GM20000 (cell line): ENCODE measurements around the gene YTHDF1.

ENCODE experiments used
- DNase-seq: peaks from one replicate; pipeline ENCODE4 v3.0.0; 2012; ENCODE audit warnings: low spot score
- TF ChIP-seq, protein P1 (sequence below): IDR thresholded peaks from 2 replicates; pipeline ENCODE4 v1.5.1; 2012; ENCODE audit warnings: mild to moderate bottlenecking, control low read depth; ENCODE audit errors: extremely low read depth, missing control alignments

The YTHDF1 gene

DNA sequence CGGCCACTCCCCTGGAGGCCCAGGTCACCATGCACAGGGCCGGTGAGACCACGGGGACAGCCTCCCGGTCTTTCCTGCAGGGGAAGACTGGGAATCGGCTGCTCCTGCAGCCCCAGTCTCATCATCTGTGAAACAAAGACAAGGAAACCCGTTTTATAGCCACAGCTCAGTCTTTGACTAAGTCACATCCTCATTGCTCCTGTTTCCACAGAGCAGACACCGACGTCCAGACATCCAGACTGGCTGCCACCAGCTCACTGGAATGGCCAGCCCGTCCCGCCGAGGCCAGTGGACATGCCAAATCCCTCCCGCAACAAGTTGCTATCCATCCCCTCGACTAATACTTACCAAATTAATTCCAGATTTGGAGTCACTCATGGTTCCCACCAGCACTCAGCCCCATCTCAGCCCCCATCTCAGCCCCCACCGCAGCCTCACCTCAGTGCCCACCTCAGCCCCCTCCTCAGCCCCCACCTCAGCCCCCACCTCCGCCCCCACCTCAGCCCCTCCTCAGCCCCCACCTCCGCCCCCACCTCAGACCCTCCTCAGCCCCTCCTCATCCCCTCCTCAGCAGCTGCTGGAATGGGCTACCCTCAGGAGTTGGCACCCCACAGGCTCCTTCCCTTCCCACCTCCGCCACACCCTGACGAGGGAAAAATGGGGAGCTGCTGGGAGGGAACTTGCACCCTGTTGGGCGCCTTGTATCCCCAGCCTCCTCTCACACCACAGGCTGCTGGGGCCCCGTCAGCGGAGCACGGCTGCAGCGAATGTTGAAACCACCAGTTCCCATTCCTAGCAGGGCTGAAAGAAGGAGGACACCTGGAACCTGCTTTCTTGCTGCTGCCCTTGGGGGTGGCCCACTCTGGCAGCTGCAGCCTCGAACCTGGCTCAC lies 48.7 kb downstream of the YTHDF1 start:
- DNase-seq, result peak; percentile 84
- TF ChIP-seq, protein P1, sequence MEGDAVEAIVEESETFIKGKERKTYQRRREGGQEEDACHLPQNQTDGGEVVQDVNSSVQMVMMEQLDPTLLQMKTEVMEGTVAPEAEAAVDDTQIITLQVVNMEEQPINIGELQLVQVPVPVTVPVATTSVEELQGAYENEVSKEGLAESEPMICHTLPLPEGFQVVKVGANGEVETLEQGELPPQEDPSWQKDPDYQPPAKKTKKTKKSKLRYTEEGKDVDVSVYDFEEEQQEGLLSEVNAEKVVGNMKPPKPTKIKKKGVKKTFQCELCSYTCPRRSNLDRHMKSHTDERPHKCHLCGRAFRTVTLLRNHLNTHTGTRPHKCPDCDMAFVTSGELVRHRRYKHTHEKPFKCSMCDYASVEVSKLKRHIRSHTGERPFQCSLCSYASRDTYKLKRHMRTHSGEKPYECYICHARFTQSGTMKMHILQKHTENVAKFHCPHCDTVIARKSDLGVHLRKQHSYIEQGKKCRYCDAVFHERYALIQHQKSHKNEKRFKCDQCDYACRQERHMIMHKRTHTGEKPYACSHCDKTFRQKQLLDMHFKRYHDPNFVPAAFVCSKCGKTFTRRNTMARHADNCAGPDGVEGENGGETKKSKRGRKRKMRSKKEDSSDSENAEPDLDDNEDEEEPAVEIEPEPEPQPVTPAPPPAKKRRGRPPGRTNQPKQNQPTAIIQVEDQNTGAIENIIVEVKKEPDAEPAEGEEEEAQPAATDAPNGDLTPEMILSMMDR, result no peak

DNA sequence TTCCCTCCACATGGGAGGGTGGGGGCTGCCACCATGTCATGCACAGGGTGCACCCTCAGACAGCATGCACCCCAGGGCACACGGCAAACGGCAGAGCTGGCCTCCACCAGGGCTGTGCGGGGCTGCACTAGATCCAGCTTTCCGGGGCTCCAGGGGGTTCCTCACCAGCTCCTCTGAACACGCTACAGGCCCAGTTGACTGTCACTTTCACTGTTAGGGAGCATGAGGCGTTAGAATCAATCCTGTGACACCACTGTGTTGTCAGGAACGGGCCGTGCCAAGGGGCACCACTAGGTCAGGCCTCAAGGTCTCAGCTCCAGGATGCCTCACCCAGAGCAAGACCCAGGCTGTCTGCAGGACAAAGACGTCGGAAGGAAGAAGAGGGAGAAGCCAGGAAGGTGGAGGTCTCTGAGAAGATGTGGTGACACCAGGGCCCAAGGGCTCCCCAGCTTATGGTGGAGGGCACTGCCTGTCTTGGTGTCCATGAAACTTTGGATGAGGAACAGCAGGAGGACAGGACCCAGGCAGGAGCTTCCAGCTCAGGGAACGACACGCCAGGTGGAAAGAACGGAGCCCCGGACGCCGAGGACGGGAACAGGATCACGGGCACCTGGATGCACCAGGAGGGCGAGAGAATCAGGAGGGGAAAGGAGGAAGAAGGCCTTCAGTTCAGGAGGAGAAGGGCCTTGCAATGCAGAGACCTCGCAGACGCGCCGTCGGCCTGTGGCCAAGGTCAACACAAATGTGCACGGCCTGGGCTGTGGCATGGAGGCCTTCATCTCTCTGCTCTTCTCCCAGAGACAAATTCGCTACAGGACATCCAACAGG lies 49.5 kb downstream of the YTHDF1 start:
- TF ChIP-seq, protein P1, result no peak
- DNase-seq, result no peak

DNA sequence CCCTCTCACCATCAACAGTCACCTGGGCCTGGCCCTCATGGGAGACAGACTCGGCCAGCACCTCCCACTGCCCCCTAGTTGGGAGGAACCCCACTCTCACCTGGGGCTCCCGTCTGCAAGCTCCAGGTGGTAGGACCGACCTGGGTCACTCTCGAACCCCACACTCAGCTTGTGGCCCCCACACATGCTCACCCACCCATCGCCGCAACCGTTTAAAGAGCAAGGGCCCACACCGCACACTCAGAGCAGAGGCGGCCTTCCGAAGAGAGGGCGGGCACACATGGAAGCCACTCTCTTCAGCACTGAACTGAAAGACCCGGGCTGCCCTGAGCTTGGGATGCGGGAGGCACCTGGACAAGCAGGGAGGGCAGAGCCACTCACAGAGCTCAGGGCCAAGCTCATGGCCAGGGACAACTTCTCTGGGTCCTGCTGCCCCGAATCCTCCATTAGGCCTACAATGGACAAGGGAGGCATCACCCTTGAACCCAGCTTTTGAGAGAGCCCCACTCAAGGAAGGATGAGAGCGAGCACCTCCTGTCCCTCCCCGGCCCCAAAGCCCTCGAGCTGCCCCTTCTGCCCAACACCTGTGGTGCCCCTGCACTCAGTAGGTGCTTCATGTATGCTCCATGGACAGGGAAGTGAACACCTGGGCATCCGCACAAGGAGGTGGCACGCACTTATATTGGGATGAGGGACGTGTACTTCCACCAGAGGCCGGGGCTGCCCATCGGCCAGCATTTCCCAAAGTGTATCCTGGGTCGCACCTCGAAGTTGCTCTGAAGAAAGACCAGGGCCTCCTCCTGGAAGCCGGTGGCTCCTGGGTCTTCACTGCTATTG lies 50.4 kb downstream of the YTHDF1 start:
- TF ChIP-seq, protein P1, result no peak
- no peak for DNase-seq

DNA sequence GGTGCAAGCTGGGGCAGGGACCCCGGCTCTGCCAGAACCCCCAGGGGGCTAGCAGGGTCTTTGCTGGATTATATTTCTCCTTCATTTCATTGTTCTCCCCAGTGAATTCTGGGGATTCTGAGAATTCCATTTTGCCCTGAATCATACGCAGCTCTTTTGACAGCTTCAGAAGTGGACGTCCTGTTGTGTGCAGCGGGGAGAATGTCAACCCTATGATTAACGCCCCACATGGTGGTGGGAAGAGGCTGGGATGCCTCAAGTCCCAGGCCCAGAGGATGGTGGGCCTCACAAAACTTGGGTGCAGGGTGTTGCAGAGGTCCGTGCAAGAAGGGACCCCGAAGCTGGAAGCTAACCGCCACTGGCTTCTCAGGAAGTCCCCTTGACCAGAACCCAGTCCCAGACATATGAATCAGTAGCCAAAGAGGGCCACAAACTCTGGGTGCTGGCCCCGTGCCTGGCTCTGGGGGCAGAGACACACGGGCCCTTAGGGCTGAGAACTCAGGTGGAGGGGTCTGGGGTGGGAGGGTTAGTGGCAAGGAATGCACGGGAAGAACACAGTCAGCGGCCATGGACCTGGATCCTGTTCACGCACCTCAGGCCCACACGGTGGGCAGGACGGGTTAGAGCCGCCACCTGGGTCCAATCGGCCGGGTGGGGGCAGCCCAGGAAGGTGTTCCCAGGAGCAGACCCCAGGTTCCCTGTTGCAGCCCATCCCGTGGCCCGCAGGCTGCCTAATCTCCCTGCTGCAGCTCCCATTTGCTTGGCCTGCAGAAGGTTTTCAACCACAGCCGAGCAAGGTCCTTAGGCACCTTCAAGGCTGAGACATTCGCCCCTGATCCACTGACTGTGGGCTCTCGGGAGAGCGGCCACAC lies 51.2 kb downstream of the YTHDF1 start:
- TF ChIP-seq, protein P1, result no peak
- no peak for DNase-seq

DNA sequence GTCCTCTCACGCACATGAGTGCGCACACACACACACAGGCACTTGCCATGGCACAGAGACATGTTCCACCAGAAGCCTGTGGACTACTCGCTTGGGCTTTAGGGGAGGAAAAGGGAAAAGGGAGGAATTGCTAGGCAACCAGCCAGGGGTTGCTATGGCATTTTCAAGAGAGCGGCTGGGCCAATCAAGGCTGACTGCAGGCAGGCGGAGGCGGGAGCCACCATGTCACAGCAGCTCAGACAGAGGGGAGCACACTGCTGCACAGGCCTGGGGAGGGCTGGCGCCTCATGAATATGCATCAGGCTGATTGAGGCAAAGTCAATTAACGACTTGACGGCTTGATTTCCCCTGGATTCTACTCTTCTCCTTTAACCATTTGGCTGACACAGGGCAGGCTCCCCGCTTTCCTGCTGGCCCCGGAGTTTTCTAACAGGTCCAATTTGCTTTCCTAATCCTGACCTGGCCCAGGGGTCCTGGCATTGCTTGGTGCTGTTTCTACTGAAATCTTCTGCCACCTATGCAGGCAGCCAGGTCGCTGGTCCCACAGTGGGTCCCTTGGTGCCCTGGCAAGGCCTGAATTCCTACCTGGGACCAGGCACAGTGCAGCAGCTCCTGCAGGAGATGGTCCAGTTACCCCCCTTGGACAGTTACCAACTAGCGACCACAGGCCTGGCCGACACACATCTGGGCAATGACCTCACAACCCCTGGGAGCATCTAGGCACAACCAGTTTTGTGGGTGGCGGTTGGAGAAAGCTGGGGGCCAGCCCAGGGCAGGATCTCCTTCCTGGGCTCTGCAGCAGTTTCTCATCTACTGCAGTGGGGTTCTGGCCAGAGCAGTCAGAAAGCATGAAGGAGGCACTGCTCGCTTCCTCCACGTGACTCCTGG lies 52.1 kb downstream of the YTHDF1 start:
- DNase-seq, result no peak
- TF ChIP-seq, protein P1, result no peak

DNA sequence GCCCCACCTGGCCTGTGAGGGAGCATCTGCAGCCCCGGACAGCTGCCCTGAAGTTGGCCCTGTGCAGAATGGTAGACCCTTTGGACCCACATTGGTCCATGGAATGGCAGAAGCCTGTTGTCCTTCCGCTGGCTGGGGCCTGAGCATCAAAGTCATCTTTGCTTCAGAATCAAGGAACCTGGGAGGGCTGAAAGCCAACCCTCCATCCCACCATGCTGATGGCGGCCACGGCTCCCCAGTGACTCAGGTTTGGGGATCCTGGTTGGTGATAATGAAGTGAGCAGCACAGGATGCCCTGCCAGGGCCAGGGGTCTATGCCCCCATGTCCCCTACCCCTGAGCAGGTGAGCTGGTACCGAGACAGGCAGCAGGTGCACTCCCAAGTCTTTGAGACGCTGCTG lies 52.8 kb downstream of the YTHDF1 start:
- DNase-seq, result no peak
- TF ChIP-seq, protein P1, result no peak
